Measurements from ENCODE around the gene FZR1.
"Not testable (repeated sequence)": the region's sequence is repeated elsewhere in the genome, so short reads cannot be mapped to it uniquely, and the experiment has no call there.

The FZR1 gene

GRCh38 chr19:3547767-3548282 is 41.7 kb downstream of the FZR1 start:
- no peak overlapping the region for H3K4me3 Mint-ChIP-seq
- H3K27ac Mint-ChIP-seq = no peak overlapping the region
- H3K27me3 Mint-ChIP-seq = no peaks in the 10 kb centered on the region
- H3K36me3 Mint-ChIP-seq = no peaks in the 10 kb centered on the region
- peaks cover 15% of the 10 kb centered on the region for H3K4me1 Mint-ChIP-seq (ENCODE audit: low read depth)
- H3K9me3 Mint-ChIP-seq (ENCODE audit: low read depth) = no peaks in the 10 kb centered on the region

- Mint-ChIP-seq H3K27ac (no peak overlapping the region), H3K36me3 (no peaks in the 10 kb centered on the region), H3K27me3 (no peaks in the 10 kb centered on the region)
These were observed 42.5 kb downstream of the FZR1 start for GRCh38 chr19:3548606-3549005.

GRCh38 chr19:3549816-3550215 is 43.7 kb downstream of the FZR1 start:
- Mint-ChIP-seq H3K4me3 (no peak overlapping the region), H3K9me3 (ENCODE audit: low read depth) (no peaks in the 10 kb centered on the region), H3K36me3 (no peaks in the 10 kb centered on the region), H3K4me1 (ENCODE audit: low read depth) (peaks cover 24% of the 10 kb centered on the region), H3K27me3 (no peaks in the 10 kb centered on the region), H3K27ac (no peak overlapping the region)

More at GRCh38 chr19:3548606-3549005, 42.5 kb downstream of the FZR1 start:
- H3K9me3 Mint-ChIP-seq (ENCODE audit: low read depth) = no peaks in the 10 kb centered on the region
- H3K4me3 Mint-ChIP-seq = no peak overlapping the region
- H3K4me1 Mint-ChIP-seq (ENCODE audit: low read depth) = peaks cover 18% of the 10 kb centered on the region

- Mint-ChIP-seq H3K36me3 (no peaks in the 10 kb centered on the region), H3K27me3 (no peaks in the 10 kb centered on the region), H3K4me1 (ENCODE audit: low read depth) (peaks cover 27% of the 10 kb centered on the region), H3K4me3 (peak overlapping the region; percentile 44), H3K27ac (no peak overlapping the region), H3K9me3 (ENCODE audit: low read depth) (no peaks in the 10 kb centered on the region)
These were observed 45.1 kb downstream of the FZR1 start for GRCh38 chr19:3550947-3551791.

- peaks cover 29% of the 10 kb centered on the region for H3K4me1 Mint-ChIP-seq (ENCODE audit: low read depth)
- no peaks in the 10 kb centered on the region for H3K36me3 Mint-ChIP-seq
- no peak overlapping the region for H3K27ac Mint-ChIP-seq
These were observed 45.6 kb downstream of the FZR1 start for GRCh38 chr19:3551792-3552095.

DNA sequence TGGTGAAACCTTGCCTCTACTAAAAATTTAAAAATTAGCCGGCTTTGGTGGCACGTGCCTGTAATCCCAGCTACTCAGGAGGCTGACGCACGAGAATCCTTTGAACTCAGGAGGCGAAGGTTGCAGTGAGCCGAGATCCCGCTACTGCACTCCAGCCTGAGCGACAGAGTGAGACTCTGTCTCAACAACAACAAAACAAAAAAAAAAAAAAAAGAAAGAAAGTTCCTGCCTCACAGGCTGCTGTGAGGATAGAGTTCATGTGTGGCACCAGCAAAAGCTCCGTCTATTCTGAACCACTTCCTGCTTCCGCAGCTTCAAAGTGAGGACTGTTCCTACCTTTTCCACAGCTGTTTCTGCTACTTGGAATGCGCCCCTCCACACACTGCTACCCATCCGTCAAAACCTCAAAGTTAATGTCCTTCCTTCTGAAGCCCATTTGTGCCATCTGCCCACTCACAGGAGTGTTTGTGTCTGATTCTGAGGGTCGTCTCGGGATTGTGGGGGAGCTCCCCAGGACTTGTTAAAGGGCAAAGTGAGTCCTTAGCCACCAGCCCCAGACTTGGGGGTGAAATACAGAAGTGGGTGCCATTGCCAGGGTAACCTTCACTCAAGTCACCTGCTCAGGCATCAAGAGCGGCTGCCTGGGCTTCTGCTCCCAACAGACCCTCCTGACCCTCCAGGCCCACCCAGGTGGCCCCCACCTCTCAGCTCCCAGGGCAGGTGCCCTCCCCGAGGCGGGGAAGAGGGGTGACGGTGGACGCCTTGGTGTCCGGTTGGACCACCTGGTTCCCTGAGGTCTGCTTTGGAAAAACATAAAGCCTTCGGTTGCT is 48.4 kb downstream of the FZR1 start:
- Mint-ChIP-seq H3K27ac (peak overlapping the region; percentile 85), H3K9me3 (ENCODE audit: low read depth) (no peaks in the 10 kb centered on the region), H3K36me3 (no peaks in the 10 kb centered on the region), H3K4me1 (ENCODE audit: low read depth) (peaks cover 34% of the 10 kb centered on the region), H3K4me3 (peak overlapping the region; percentile 99), H3K27me3 (no peaks in the 10 kb centered on the region)

More at GRCh38 chr19:3551792-3552095, 45.6 kb downstream of the FZR1 start:
- H3K27me3 Mint-ChIP-seq = no peaks in the 10 kb centered on the region
- H3K9me3 Mint-ChIP-seq (ENCODE audit: low read depth) = no peaks in the 10 kb centered on the region
- H3K4me3 Mint-ChIP-seq = peak overlapping the region; percentile 44

- no peaks in the 10 kb centered on the region for H3K36me3 Mint-ChIP-seq
- H3K27me3 Mint-ChIP-seq = no peaks in the 10 kb centered on the region
- H3K27ac Mint-ChIP-seq = peak overlapping the region; percentile 93
- H3K4me1 Mint-ChIP-seq (ENCODE audit: low read depth) = peaks cover 34% of the 10 kb centered on the region
- peak overlapping the region; percentile 99 for H3K4me3 Mint-ChIP-seq
- H3K9me3 Mint-ChIP-seq (ENCODE audit: low read depth) = no peaks in the 10 kb centered on the region
These were observed 49.7 kb downstream of the FZR1 start for GRCh38 chr19:3555653-3556422.

- H3K4me3 Mint-ChIP-seq = peak overlapping the region; percentile 99
- peaks cover 33% of the 10 kb centered on the region for H3K4me1 Mint-ChIP-seq (ENCODE audit: low read depth)
- peak overlapping the region; percentile 93 for H3K27ac Mint-ChIP-seq
- H3K9me3 Mint-ChIP-seq (ENCODE audit: low read depth) = no peaks in the 10 kb centered on the region
- H3K27me3 Mint-ChIP-seq = no peaks in the 10 kb centered on the region
- H3K36me3 Mint-ChIP-seq = no peaks in the 10 kb centered on the region
These were observed 50.4 kb downstream of the FZR1 start for GRCh38 chr19:3556423-3556977.

GRCh38 chr19:3556978-3557460 is 50.9 kb downstream of the FZR1 start:
- Mint-ChIP-seq H3K9me3 (ENCODE audit: low read depth) (no peaks in the 10 kb centered on the region), H3K27me3 (no peaks in the 10 kb centered on the region), H3K4me1 (ENCODE audit: low read depth) (peaks cover 29% of the 10 kb centered on the region), H3K4me3 (peak overlapping the region; percentile 99), H3K36me3 (no peaks in the 10 kb centered on the region), H3K27ac (peak overlapping the region; percentile 93)

DNA sequence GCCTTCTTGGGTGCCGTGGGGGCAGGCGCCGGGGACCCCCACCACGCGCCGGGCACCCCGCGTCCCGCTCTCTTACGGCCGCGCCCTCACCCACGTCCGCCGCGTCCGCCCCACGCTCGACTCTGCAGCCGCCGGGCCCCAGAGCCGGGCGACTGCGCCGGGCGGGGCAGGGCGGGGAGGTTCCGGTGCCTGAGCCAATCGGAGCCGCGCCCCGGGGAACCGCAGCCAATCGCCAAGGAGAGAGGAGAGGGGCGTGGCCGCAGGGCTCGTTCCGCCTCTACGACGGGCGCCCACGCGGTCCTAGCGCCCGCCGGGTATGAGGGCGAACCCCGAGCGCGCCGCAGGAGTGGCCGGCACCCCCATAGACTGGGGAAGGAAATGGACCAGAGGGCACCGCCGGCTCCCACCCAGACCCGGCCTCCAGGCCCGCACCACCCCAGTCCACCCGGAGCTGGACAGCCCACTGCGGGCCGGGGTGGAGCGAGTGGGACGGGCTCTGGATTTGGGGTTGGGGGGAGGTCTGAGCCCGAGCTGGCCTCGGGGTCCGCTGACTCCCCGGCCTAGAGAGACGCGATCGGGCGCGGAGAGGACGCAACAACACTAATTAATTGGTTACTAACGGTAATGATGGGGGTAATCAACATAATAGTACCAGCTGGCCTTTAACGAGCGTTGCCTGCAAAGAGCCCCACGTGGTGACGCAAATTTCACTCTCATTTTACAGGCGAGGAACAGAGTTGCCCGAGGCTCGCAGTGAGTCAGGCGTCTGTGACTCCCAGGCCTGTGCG is 51.5 kb downstream of the FZR1 start, which contains the start of gene MFSD12:
Gene MFSD12, minus strand, starts transcription at position 126 of the 788 bp plus-strand sequence. CDS start 183 bp downstream, outside the sequence.
- Mint-ChIP-seq H3K27ac (peak within 1 kb of the TSS; percentile 93), H3K27me3 (no peaks in the 10 kb centered on the region), H3K9me3 (ENCODE audit: low read depth) (no peaks in the 10 kb centered on the region), H3K36me3 (no peaks in the 10 kb centered on the region), H3K4me1 (ENCODE audit: low read depth) (peaks cover 29% of the 10 kb centered on the region), H3K4me3 (peak within 1 kb of the TSS; percentile 99)

DNA sequence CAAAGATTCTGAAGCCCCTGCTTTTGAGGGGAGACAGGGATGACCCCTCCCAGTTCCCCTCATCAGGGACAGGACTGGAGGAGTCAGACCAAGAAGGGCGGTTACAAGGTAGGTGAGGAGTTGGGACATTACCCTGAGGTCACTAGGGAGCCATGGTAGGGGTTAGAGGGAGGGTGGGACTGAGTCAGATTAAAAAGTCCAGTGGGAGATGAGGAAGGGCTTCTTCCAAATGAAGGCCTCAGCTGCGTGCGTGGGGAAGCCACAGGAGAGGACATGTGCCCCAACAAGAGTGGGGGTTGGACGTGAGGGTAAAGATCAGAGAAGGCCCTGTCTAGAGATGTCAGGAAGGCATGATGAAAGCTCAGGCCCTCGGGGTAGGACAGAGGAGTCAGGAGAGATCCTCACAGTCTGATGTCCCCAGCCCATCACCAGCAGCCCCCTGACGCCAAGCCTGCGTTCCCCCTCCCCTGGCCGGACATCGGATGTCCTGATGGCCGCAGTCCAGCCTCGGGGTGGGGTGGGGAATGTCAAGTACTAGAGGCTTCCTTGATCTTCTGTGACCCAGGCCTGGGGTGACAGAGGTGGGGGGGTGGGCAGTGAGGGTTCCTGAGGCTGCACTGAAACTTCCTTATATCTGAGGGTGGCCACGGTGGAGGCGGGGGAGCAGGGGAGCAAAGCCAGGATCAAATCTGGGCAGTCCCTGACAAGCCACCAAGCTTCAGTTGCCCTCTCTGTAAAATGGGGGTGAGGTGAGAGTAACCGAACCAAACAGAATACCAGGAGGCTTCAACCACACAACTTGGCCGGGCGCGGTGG is 57.8 kb downstream of the FZR1 start:
- Mint-ChIP-seq H3K4me3 (no peak overlapping the region), H3K27ac (no peak overlapping the region), H3K9me3 (ENCODE audit: low read depth) (no peaks in the 10 kb centered on the region), H3K27me3 (no peaks in the 10 kb centered on the region), H3K4me1 (ENCODE audit: low read depth) (no peaks in the 10 kb centered on the region), H3K36me3 (no peaks in the 10 kb centered on the region)

DNA sequence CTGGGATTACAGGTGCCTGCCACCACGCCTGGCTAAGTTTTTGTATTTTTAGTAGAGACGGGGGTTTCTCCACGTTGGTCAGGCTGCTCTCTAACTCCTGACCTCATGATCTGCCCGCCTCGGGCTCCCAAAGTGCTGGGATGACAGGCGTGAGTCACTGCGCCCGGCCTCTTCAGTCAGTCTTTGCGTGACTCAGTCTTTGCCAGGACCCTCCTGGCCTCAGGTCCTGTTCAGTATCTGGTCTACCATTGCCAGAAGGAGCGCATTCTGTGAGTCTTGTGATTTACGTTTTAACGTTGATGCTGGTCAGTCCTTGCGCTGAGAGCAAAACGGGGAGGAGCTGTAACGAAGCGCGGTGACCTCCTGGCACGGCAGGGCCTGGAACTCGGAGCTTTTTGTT is 59.0 kb downstream of the FZR1 start:
- no peaks in the 10 kb centered on the region for H3K4me1 Mint-ChIP-seq (ENCODE audit: low read depth)
- H3K27me3 Mint-ChIP-seq = no peaks in the 10 kb centered on the region
- no peaks in the 10 kb centered on the region for H3K9me3 Mint-ChIP-seq (ENCODE audit: low read depth)
- no peak overlapping the region for H3K4me3 Mint-ChIP-seq
- H3K36me3 Mint-ChIP-seq = no peaks in the 10 kb centered on the region
- H3K27ac Mint-ChIP-seq = no peak overlapping the region

- H3K9me3 Mint-ChIP-seq (ENCODE audit: low read depth); H3K36me3 Mint-ChIP-seq; H3K4me1 Mint-ChIP-seq (ENCODE audit: low read depth); H3K27ac Mint-ChIP-seq; H3K27me3 Mint-ChIP-seq; H3K4me3 Mint-ChIP-seq: not testable (repeated sequence)
These were observed 63.9 kb downstream of the FZR1 start for GRCh38 chr19:3570042-3570441.

Data from activated naive CD8-positive, alpha-beta T cell (primary cell).